HEK293 (cell line): ENCODE measurements around the gene GDF9.

Experiments
- CTCF ChIA-PET: fragments of 350-600 bp; formaldehyde crosslinking; extraction: SDS; loops from one replicate; lab custom pipeline; 2021; ENCODE audit warnings: antibody characterized with exemption; lab: Yijun Ruan, JAX
- POLR2A ChIA-PET: fragments of 300-600 bp; formaldehyde crosslinking; extraction: SDS; loops from one replicate; lab custom pipeline; 2020; ENCODE audit warnings: antibody characterized with exemption, inconsistent platforms; lab: Yijun Ruan, JAX
- H3K27ac ChIP-seq: fragments of 200-500 bp; sonication (Bioruptor generic); 2 replicates; pipeline ENCODE4 v1.5.1; 2014; ENCODE audit warnings: low read depth, low read length, control low read depth, inconsistent platforms; ENCODE audit errors: extremely low read depth
- H3K36me3 ChIP-seq, 2 experiments: fragments of 200-500 bp in 1 of 2; sonication (Bioruptor generic) in 1 of 2; 1 replicate in 1 of 2; 2 replicates in 1 of 2; pipeline ENCODE4 v1.5.1; 2014 to 2017; ENCODE audit warnings: inconsistent platforms in 2 of 2, low read length in 2 of 2; ENCODE audit not compliant: control insufficient read depth in 2 of 2, insufficient read depth in 1 of 2
- H3K4me1 ChIP-seq: fragments of 200-500 bp; sonication (Bioruptor generic); 2 replicates; pipeline ENCODE4 v1.5.1; 2014; ENCODE audit warnings: mild to moderate bottlenecking, low read length, inconsistent platforms; ENCODE audit not compliant: control insufficient read depth, insufficient read depth
- H3K4me3 ChIP-seq: 2 replicates; pipeline ENCODE4 v1.5.1; 2011; ENCODE audit warnings: low read depth, mild to moderate bottlenecking, control low read depth, low read length, moderate library complexity
- H3K9me3 ChIP-seq: fragments of 200-500 bp; sonication (Bioruptor generic); 2 replicates; pipeline ENCODE4 v1.5.1; 2014; ENCODE audit warnings: low read depth, low read length, inconsistent platforms; ENCODE audit not compliant: control insufficient read depth, insufficient read depth
- BCL11B ChIP-seq: fragments of 450-650 bp; formaldehyde crosslinking; IDR thresholded peaks from 2 replicates; pipeline ENCODE4 v1.5.1; 2016; ENCODE audit warnings: low read depth, missing biosample characterization, missing genetic modification characterization
- EGR2 ChIP-seq: fragments of 450-650 bp; formaldehyde crosslinking; IDR thresholded peaks from 2 replicates; pipeline ENCODE4 v1.5.1; 2016; ENCODE audit warnings: low read depth, missing biosample characterization, missing genetic modification characterization
- KLF8 ChIP-seq: fragments of 450-650 bp; formaldehyde crosslinking; IDR thresholded peaks from 2 replicates; pipeline ENCODE4 v1.5.1; 2016; ENCODE audit warnings: missing biosample characterization, missing genetic modification characterization
- YY1 ChIP-seq: fragments of 450-650 bp; formaldehyde crosslinking; IDR thresholded peaks from 2 replicates; pipeline ENCODE4 v1.5.1; 2018; ENCODE audit warnings: missing biosample characterization, missing genetic modification characterization
- YY2 ChIP-seq: fragments of 450-650 bp; formaldehyde crosslinking; IDR thresholded peaks from 2 replicates; pipeline ENCODE4 v1.5.1; 2016; ENCODE audit warnings: missing biosample characterization, missing genetic modification characterization
- ZBTB20 ChIP-seq: fragments of 450-650 bp; formaldehyde crosslinking; IDR thresholded peaks from 2 replicates; pipeline ENCODE4 v1.5.1; 2016; ENCODE audit warnings: missing biosample characterization, missing genetic modification characterization
- ZFHX2 ChIP-seq: fragments of 450-650 bp; formaldehyde crosslinking; conservative IDR thresholded peaks from 2 replicates; pipeline ENCODE4 v1.5.1; 2016; ENCODE audit warnings: missing biosample characterization, missing genetic modification characterization
- ZIC2 ChIP-seq: fragments of 450-650 bp; formaldehyde crosslinking; IDR thresholded peaks from 2 replicates; pipeline ENCODE4 v1.5.1; 2016; ENCODE audit warnings: missing biosample characterization, missing genetic modification characterization
- ZNF335 ChIP-seq: fragments of 450-650 bp; formaldehyde crosslinking; conservative IDR thresholded peaks from 2 replicates; pipeline ENCODE4 v1.5.1; 2016; ENCODE audit warnings: missing biosample characterization, missing genetic modification characterization
- ZNF341 ChIP-seq: fragments of 450-650 bp; formaldehyde crosslinking; IDR thresholded peaks from 2 replicates; pipeline ENCODE4; 2016; ENCODE audit warnings: low read depth, missing biosample characterization, missing genetic modification characterization
- ZNF518A ChIP-seq: fragments of 450-650 bp; formaldehyde crosslinking; conservative IDR thresholded peaks from 2 replicates; pipeline ENCODE4 v1.5.1; 2016; ENCODE audit warnings: low read depth, missing biosample characterization, missing genetic modification characterization
- ZNF529 ChIP-seq: fragments of 450-650 bp; formaldehyde crosslinking; IDR thresholded peaks from 2 replicates; pipeline ENCODE4 v1.5.1; 2017; ENCODE audit warnings: missing genetic modification characterization, missing biosample characterization; ENCODE audit not compliant: insufficient replicate concordance
- ZNF624 ChIP-seq: fragments of 450-650 bp; formaldehyde crosslinking; IDR thresholded peaks from 2 replicates; pipeline ENCODE4 v1.5.1; 2017; ENCODE audit warnings: missing biosample characterization, missing genetic modification characterization
- ZNF660 ChIP-seq: fragments of 450-650 bp; IDR thresholded peaks from 2 replicates; pipeline ENCODE4 v1.5.1; 2018; ENCODE audit warnings: missing biosample characterization, mild to moderate bottlenecking, missing genetic modification characterization
- ZNF670 ChIP-seq: fragments of 450-650 bp; formaldehyde crosslinking; IDR thresholded peaks from 2 replicates; pipeline ENCODE4 v1.5.1; 2016; ENCODE audit warnings: missing biosample characterization, missing genetic modification characterization, low read depth
- ZNF843 ChIP-seq: fragments of 450-650 bp; formaldehyde crosslinking; IDR thresholded peaks from 2 replicates; pipeline ENCODE4 v1.5.1; 2016; ENCODE audit warnings: missing biosample characterization, missing genetic modification characterization
- ZSCAN4 ChIP-seq: fragments of 450-650 bp; formaldehyde crosslinking; IDR thresholded peaks from 2 replicates; pipeline ENCODE4 v1.5.1; 2017; ENCODE audit warnings: missing biosample characterization, missing genetic modification characterization
- TF ChIP-seq, protein P1 (sequence below): sonication (generic); formaldehyde crosslinking; IDR thresholded peaks from 2 replicates; pipeline ENCODE4 v1.8.1; 2022; ENCODE audit warnings: mild to moderate bottlenecking, moderate library complexity, missing genetic modification reagents
- TF ChIP-seq, protein P2 (sequence below): fragments of 450-650 bp; IDR thresholded peaks from 2 replicates; pipeline ENCODE4 v1.5.1; 2018; ENCODE audit warnings: missing biosample characterization, mild to moderate bottlenecking, missing genetic modification characterization
- TF ChIP-seq, protein P3 (sequence below): IDR thresholded peaks from 2 replicates; pipeline ENCODE4 v1.6.1; 2011; ENCODE audit warnings: mild to moderate bottlenecking, low read depth, low read length, borderline replicate concordance
- TF ChIP-seq, protein P4 (sequence below): fragments of 450-650 bp; formaldehyde crosslinking; IDR thresholded peaks from 2 replicates; pipeline ENCODE4 v1.5.1; 2016; ENCODE audit warnings: missing biosample characterization, missing genetic modification characterization

Gene GDF9

GRCh38 chr5:132830436-132831094 lies 35.7 kb downstream of the GDF9 start, which contains the start of gene SHROOM1:
Gene SHROOM1 (minus strand): TSS chr5:132830647. CDS start chr5:132826140, 4,507 bp downstream.
- ChIA-PET POLR2A (interaction anchor here (0.6 to 1.0 kb wide), 4 partner anchors 17 to 279 kb away, joined by 3 to 8 read pairs (median 4); partner anchors contain the start of genes GDF9 and UQCRQ), CTCF (interaction anchor here (0.6 to 4.8 kb wide), 8 partner anchors 10 to 1130 kb away, joined by 3 to 20 read pairs (median 4); no protein-coding TSS in a partner anchor)
- peak within 1 kb of the TSS; percentile 74 for H3K4me3 ChIP-seq
- H3K9me3 ChIP-seq, result no peaks in the 10 kb centered on the region
- peaks cover 0 to 13% of the 10 kb centered on the region in 2 experiments; a peak in 1 of 3 replicates for H3K36me3 ChIP-seq
- H3K4me1 ChIP-seq, result no peaks in the 10 kb centered on the region
- peak within 1 kb of the TSS; percentile 78; the same call in 1 of the 2 replicates for H3K27ac ChIP-seq
- TF ChIP-seq, protein P1, sequence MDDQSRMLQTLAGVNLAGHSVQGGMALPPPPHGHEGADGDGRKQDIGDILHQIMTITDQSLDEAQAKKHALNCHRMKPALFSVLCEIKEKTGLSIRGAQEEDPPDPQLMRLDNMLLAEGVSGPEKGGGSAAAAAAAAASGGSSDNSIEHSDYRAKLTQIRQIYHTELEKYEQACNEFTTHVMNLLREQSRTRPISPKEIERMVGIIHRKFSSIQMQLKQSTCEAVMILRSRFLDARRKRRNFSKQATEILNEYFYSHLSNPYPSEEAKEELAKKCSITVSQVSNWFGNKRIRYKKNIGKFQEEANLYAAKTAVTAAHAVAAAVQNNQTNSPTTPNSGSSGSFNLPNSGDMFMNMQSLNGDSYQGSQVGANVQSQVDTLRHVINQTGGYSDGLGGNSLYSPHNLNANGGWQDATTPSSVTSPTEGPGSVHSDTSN, result peak; percentile 15; the same call in 1 of the 2 replicates
- TF ChIP-seq, protein P2, sequence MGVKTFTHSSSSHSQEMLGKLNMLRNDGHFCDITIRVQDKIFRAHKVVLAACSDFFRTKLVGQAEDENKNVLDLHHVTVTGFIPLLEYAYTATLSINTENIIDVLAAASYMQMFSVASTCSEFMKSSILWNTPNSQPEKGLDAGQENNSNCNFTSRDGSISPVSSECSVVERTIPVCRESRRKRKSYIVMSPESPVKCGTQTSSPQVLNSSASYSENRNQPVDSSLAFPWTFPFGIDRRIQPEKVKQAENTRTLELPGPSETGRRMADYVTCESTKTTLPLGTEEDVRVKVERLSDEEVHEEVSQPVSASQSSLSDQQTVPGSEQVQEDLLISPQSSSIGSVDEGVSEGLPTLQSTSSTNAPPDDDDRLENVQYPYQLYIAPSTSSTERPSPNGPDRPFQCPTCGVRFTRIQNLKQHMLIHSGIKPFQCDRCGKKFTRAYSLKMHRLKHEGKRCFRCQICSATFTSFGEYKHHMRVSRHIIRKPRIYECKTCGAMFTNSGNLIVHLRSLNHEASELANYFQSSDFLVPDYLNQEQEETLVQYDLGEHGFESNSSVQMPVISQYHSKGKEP, result no peak
- TF ChIP-seq EGR2 (tag by site-specific recombination), result peak; percentile 82
- TF ChIP-seq ZNF624 (tag by site-specific recombination), result no peak
- TF ChIP-seq, protein P3, sequence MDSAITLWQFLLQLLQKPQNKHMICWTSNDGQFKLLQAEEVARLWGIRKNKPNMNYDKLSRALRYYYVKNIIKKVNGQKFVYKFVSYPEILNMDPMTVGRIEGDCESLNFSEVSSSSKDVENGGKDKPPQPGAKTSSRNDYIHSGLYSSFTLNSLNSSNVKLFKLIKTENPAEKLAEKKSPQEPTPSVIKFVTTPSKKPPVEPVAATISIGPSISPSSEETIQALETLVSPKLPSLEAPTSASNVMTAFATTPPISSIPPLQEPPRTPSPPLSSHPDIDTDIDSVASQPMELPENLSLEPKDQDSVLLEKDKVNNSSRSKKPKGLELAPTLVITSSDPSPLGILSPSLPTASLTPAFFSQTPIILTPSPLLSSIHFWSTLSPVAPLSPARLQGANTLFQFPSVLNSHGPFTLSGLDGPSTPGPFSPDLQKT, result no peak
- no peak for TF ChIP-seq YY1
- TF ChIP-seq ZSCAN4 (tag by site-specific recombination), result no peak
- TF ChIP-seq KLF8 (tag by site-specific recombination), result peak; percentile 46; the same call in 1 of the 2 replicates
- no peak for TF ChIP-seq BCL11B (tag by site-specific recombination)
- TF ChIP-seq ZNF529 (tag by site-specific recombination), result no peak
- no peak for TF ChIP-seq ZNF518A (tag by site-specific recombination)
- TF ChIP-seq ZNF660 (tag by site-specific recombination), result no peak; the same call in 1 of the 2 replicates
- TF ChIP-seq ZNF335 (tag by site-specific recombination), result peak; percentile 98
- TF ChIP-seq YY2 (tag by site-specific recombination), result no peak
- TF ChIP-seq ZNF670 (tag by site-specific recombination), result no peak
- 0 out of 2 replicates have a peak, but pooled peaks have one; percentile 8 for TF ChIP-seq ZIC2 (tag by site-specific recombination)
- TF ChIP-seq ZFHX2 (tag by site-specific recombination), result peak; percentile 91
- TF ChIP-seq ZBTB20 (tag by site-specific recombination), result no peak
- TF ChIP-seq, protein P4, sequence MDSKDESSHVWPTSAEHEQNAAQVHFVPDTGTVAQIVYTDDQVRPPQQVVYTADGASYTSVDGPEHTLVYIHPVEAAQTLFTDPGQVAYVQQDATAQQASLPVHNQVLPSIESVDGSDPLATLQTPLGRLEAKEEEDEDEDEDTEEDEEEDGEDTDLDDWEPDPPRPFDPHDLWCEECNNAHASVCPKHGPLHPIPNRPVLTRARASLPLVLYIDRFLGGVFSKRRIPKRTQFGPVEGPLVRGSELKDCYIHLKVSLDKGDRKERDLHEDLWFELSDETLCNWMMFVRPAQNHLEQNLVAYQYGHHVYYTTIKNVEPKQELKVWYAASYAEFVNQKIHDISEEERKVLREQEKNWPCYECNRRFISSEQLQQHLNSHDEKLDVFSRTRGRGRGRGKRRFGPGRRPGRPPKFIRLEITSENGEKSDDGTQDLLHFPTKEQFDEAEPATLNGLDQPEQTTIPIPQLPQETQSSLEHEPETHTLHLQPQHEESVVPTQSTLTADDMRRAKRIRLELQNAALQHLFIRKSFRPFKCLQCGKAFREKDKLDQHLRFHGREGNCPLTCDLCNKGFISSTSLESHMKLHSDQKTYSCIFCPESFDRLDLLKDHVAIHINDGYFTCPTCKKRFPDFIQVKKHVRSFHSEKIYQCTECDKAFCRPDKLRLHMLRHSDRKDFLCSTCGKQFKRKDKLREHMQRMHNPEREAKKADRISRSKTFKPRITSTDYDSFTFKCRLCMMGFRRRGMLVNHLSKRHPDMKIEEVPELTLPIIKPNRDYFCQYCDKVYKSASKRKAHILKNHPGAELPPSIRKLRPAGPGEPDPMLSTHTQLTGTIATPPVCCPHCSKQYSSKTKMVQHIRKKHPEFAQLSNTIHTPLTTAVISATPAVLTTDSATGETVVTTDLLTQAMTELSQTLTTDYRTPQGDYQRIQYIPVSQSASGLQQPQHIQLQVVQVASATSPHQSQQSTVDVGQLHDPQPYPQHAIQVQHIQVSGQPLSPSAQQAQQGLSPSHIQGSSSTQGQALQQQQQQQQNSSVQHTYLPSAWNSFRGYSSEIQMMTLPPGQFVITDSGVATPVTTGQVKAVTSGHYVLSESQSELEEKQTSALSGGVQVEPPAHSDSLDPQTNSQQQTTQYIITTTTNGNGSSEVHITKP (tag by site-specific recombination), result peak; percentile 91
- TF ChIP-seq ZNF843 (tag by site-specific recombination), result peak; percentile 21; the same call in 1 of the 2 replicates
- TF ChIP-seq ZNF341 (tag by site-specific recombination), result 0 out of 2 replicates have a peak, but pooled peaks have one; percentile 17
